Measurements from ENCODE around the gene PRELID3B.

Gene PRELID3B

DNA sequence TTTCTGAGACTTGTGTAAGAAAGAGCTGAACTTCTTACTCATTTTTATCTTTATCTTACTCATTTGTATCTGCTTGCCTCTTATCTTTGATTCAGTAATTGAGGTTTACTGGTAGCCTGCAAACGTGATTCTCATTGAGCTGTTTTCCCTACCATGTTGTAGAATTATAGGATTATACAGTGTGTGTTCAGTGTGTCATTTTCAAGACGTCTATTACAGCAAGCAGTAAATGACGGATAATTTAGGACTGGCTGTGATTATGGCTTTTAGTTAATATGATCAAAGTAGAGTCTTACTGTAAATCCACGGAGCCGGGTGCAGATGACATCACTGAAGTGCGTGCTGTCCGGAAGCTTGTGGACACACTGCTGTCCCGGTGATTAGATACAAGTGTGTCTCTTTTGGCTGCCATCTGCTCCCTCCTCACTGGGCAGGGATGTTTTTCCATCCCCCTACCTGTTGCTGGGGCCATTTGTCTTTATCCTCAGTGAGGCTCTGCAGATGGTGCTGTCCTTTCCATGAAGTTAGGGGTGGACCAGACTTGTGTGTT lies 55.5 kb downstream of the PRELID3B start:
- no peak overlapping the region for H3K27ac ChIP-seq (ENCODE audit: low read depth, low read length)
- H3K4me2 ChIP-seq (ENCODE audit: low read length) = no peak overlapping the region
- H3K4me1 ChIP-seq (ENCODE audit: control insufficient read depth, low read length) = peaks cover 23% of the 10 kb centered on the region
- no peak overlapping the region for H3K4me3 ChIP-seq (ENCODE audit: low read length)
- H3K36me3 ChIP-seq (ENCODE audit: control insufficient read depth, low read length) = peaks cover 71% of the 10 kb centered on the region
- H3K27me3 ChIP-seq (ENCODE audit: control insufficient read depth, low read length) = no peaks in the 10 kb centered on the region
- peaks cover 53% of the 10 kb centered on the region for H3K79me2 ChIP-seq (ENCODE audit: control insufficient read depth, low read length)
- peaks cover 15% of the 10 kb centered on the region for H3F3A ChIP-seq (ENCODE audit: control insufficient read depth, insufficient read depth)
- no peaks in the 10 kb centered on the region for H3K9me2 ChIP-seq (replicated peaks; ENCODE audit: control insufficient read depth, low read length)
- TF ChIP-seq EZH2phosphoT487 (IDR thresholded peaks at IDR 0.05; ENCODE audit: borderline replicate concordance, low read length) = no peak
- no peak for TF ChIP-seq CTCF (IDR thresholded peaks at IDR 0.05; ENCODE audit: low read depth, low read length, poor library complexity, severe bottlenecking)
- no peaks in the 10 kb centered on the region for H3K9me3 ChIP-seq (ENCODE audit: control insufficient read depth, insufficient read depth, low read length)
- peaks cover 3% of the 10 kb centered on the region; the same call in 1 of the 2 replicates for H4K20me1 ChIP-seq (ENCODE audit: control insufficient read depth, insufficient read depth, low read depth, low read length)

- Histone ChIP-seq H3F3A (ENCODE audit: control insufficient read depth, insufficient read depth) (peaks cover 8% of the 10 kb centered on the region), H3K9me3 (ENCODE audit: control insufficient read depth, insufficient read depth, low read length) (no peaks in the 10 kb centered on the region), H3K27ac (ENCODE audit: low read depth, low read length) (no peak overlapping the region), H3K79me2 (ENCODE audit: control insufficient read depth, low read length) (peaks cover 60% of the 10 kb centered on the region), H3K36me3 (ENCODE audit: control insufficient read depth, low read length) (peaks cover 68% of the 10 kb centered on the region), H3K4me3 (ENCODE audit: low read length) (no peak overlapping the region), H3K27me3 (ENCODE audit: control insufficient read depth, low read length) (no peaks in the 10 kb centered on the region), H4K20me1 (ENCODE audit: control insufficient read depth, insufficient read depth, low read depth, low read length) (peaks cover 3% of the 10 kb centered on the region; the same call in 1 of the 2 replicates), H3K4me1 (ENCODE audit: control insufficient read depth, low read length) (peaks cover 24% of the 10 kb centered on the region), H3K4me2 (ENCODE audit: low read length) (no peak overlapping the region), H3K9me2 (replicated peaks; ENCODE audit: control insufficient read depth, low read length) (no peaks in the 10 kb centered on the region)
- TF ChIP-seq EZH2phosphoT487 (IDR thresholded peaks at IDR 0.05; ENCODE audit: borderline replicate concordance, low read length) = no peak
- TF ChIP-seq CTCF (IDR thresholded peaks at IDR 0.05; ENCODE audit: low read depth, low read length, poor library complexity, severe bottlenecking) = no peak
Measured at GRCh38 chr20:58986286-58986967, 56.2 kb downstream of the PRELID3B start.

GRCh38 chr20:58985656-58986055 lies 56.9 kb downstream of the PRELID3B start:
- Histone ChIP-seq H3F3A (ENCODE audit: control insufficient read depth, insufficient read depth) (0 out of 2 replicates have a peak, but pooled peaks cover 4% of the 10 kb centered on the region), H3K9me2 (replicated peaks; ENCODE audit: control insufficient read depth, low read length) (no peaks in the 10 kb centered on the region), H3K4me1 (ENCODE audit: control insufficient read depth, low read length) (peaks cover 24% of the 10 kb centered on the region), H3K4me3 (ENCODE audit: low read length) (no peak overlapping the region), H3K27ac (ENCODE audit: low read depth, low read length) (no peak overlapping the region), H3K79me2 (ENCODE audit: control insufficient read depth, low read length) (peaks cover 60% of the 10 kb centered on the region), H3K36me3 (ENCODE audit: control insufficient read depth, low read length) (peaks cover 61% of the 10 kb centered on the region), H3K9me3 (ENCODE audit: control insufficient read depth, insufficient read depth, low read length) (no peaks in the 10 kb centered on the region), H4K20me1 (ENCODE audit: control insufficient read depth, insufficient read depth, low read depth, low read length) (peaks cover 3% of the 10 kb centered on the region; the same call in 1 of the 2 replicates), H3K27me3 (ENCODE audit: control insufficient read depth, low read length) (no peaks in the 10 kb centered on the region), H3K4me2 (ENCODE audit: low read length) (no peak overlapping the region)
- TF ChIP-seq CTCF (IDR thresholded peaks at IDR 0.05; ENCODE audit: low read depth, low read length, poor library complexity, severe bottlenecking) = no peak
- no peak for TF ChIP-seq EZH2phosphoT487 (IDR thresholded peaks at IDR 0.05; ENCODE audit: borderline replicate concordance, low read length)

Data from DOHH2 (cell line).